Epidermal melanocyte (primary cell): ENCODE measurements around the gene LPCAT1.
"Not testable (repeated sequence)": the region's sequence is repeated elsewhere in the genome, so short reads cannot be mapped to it uniquely, and the experiment has no call there.

Experiments
- DNase-seq: peaks from one replicate; pipeline ENCODE4 v3.0.0; 2011; ENCODE audit warnings: low spot score; ENCODE audit not compliant: insufficient read length

The LPCAT1 gene

DNA sequence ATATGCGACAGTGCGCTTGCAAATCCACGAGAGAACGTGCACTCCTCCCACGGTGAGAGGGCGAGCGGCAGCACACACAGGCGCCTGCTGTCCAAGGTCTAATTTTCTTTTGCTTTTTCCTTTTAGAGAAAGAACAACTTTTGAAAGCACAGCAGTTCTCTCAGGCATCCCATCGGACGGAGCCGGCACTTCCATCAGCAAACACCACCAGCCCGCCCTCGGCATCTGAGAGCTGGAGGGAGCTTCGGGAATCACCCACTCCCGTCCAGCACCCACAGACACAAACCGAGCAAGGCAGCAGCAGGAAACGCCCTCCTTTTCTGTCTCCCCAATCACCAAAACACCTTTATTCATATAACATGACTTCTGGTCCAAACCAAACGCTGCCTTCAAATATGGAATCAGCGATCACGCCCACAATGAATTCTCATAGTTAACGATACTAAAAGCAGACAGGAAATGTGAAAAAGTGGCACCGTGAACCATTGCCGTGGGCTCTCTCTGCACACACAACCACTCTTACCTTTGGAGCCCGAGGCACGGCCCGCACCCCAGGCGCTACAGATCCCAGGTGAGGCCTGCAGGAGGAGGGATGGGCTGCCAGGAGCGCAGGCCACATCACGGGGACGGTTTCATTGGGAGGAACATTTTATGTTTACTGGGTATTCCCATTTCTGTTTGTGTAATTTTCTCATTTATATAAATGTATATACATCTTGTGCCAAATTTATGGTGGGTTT is 14.2 kb downstream of the LPCAT1 start:
- DNase-seq, result no peak

DNA sequence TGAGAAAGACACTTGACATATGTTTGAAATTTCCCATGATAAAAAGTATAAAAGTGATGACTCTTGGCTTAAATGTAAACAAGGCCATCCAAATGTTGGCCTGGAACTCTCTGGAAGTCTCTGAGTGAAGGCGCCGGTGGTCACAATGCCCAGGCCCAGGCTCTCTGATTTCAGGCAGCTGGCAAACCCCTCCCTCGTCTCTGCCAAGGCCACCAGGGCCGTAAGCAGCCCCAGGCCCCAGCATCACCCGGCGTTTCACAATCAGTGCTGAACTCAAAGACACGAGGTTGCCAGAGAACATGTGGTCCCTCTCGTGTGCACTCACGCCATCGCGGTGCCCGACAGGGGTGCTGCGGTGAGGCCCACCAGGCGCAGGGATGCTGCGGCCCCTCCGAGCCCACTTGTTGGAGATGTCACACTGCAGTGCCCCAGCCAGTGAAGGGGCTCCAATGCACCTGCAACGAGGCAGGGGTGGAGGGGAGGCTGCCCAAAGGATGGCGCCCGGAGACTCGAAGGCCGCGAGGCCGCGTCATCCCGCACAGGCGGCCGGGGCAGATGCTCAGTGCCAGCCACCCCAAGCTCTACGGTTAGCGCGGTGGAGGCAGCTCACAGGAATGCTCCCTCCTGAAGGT is 15.0 kb downstream of the LPCAT1 start:
- DNase-seq, result no peak

- no peak for DNase-seq
These were observed 15.7 kb downstream of the LPCAT1 start for GRCh38 chr5:1507961-1508658.

- no peak for DNase-seq
These were observed 16.3 kb downstream of the LPCAT1 start for GRCh38 chr5:1507457-1507856.

- DNase-seq, result no peak
These were observed 16.8 kb downstream of the LPCAT1 start for GRCh38 chr5:1507014-1507375.

DNA sequence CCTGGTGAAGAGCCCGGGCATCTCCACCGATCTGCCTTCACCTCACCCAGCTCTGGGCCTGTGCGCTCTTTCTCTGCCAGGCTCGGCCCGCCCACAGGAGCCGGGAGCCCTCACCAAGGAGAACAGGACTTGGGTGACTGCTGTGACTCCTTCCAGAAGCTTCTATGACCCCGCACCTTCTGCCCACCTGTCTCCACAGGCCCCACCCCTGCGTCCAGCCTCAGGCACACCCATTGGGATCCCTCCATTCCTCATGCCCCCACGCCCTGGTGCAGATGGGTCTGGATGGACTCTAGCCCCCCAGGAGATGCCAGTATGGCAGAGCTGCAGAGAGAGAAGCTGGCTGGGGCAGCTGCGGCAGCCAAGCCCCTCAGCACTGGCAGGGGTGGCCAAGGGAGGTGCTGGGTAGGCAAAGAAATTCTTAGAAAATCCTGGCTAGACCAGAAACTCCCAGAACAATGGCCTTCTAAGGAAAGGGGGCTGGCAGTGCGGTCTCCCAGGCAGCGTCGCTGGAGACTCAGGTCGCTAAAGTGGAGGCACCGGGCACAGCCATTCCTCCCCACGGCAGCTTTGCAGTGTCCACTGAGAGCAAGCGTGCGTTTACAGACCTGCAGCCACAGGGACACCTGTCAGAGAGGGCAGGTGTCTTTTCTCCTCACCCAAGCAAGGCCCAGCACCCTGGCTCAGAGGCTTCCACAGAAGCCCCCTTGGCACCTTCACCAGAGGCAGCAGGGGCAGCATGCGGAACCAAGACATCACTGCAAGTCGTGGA is 17.3 kb downstream of the LPCAT1 start:
- DNase-seq, result no peak

DNA sequence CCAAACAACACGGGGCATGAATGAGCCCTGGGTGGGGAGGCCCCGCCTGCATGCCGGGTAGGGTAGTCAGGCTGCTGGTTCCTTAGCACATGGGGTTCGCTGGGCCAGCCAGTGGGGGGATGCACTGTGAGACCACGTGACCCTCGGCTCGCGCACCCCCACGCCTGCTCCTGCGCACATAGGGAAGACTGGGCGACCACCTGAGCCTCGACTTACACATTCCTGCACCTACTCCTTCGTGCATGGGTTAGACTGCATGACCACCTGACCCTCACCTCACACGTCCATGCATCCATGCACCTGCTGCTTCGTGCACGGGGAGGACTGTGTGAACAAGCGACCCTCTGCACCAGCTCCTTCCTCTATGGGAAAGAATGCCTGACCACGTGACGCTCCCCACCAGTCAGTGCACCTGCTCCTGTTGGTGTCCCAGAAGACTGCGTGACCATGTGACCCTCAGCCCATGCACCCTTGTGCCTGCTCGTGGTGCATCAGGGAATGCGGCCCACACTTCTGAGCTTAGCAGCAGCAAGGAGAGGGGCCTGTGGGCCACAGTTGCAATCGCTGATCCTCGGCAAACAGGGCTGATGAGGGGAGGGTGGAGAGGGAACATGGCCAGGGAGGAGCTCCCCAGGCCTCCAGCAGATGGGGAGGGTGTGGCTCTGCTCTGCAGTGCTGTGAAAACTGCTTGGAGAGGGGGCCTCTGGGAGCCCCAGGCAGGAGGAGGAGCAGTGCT is 18.1 kb downstream of the LPCAT1 start:
- no peak for DNase-seq

DNA sequence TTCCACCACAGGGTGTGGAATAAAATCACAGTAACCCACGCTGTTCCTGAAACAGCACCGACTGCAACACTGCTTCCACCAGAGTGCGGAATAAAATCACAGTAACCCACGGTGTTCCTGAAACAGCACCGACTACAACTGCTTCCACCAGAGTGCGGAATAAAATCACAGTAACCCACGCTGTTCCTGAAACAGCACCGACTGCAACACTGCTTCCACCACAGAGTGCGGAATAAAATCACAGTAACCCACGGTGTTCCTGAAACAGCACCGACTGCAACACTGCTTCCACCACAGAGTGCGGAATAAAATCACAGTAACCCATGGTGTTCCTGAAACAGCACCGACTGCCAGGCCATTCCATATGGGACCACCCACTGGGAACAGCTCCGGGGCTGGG is 18.7 kb downstream of the LPCAT1 start:
- DNase-seq, result not testable (repeated sequence)

- no peak for DNase-seq
These were observed 19.1 kb downstream of the LPCAT1 start for GRCh38 chr5:1504617-1505016.

- no peak for DNase-seq
These were observed 19.6 kb downstream of the LPCAT1 start for GRCh38 chr5:1504069-1504595.

DNA sequence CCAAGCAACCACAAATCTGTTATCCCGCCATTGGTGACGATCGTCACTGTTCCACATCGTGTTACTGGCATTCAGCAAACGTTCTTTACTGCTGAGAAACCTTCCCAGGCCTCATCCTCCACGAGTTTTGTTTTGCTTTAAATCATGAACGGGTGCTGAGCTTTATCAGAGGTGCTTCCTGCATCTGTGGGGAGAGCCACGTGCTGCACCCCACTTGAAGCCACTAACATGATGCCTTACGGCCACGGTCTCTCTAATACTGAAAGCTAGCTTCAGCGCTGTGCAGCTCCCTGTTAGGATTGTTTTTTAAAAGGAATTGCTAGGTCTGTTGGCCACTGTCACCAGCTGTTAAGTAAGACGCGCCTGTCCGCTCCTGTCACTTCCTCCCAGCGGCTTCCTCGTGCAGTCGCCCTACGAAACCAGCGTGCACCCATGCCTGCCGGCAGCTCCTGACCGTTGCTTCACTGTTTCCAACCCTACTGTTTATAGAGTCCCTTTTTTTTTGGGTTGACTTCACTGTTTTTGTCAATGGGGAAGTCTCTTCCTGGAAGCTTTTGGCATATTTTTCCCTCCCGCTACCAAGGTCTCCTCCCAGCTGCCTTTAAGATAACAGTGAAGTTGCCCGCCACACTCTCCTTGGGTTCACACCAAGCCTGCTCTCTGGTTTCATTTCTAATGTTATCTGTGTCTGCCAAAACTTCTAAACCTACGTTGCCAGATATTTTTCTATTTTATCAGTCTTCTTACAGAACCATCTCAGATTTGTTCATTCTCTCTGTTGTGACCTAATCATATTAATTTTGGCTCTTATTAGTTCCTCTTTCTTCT is 20.3 kb downstream of the LPCAT1 start:
- DNase-seq, result no peak

DNA sequence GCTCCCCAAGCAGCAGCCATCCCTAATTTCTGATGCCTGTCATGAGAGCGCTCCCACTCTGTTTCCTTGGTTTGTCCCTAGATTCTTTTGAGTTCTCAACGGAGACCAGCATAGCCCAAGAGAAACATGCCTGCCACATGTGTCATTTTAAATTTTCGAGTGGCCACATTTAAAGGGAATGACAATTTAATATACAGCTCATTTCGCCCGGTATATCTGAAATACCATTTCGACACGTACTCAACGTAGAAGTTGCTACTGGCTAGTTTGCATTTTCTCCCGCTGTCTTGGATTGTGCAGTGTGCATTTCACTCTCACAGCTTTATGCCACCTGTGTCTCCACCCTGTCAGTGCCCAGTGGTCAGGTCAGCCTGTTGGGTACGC is 21.0 kb downstream of the LPCAT1 start:
- DNase-seq, result no peak

- no peak for DNase-seq
These were observed 21.6 kb downstream of the LPCAT1 start for GRCh38 chr5:1502046-1502736.

DNA sequence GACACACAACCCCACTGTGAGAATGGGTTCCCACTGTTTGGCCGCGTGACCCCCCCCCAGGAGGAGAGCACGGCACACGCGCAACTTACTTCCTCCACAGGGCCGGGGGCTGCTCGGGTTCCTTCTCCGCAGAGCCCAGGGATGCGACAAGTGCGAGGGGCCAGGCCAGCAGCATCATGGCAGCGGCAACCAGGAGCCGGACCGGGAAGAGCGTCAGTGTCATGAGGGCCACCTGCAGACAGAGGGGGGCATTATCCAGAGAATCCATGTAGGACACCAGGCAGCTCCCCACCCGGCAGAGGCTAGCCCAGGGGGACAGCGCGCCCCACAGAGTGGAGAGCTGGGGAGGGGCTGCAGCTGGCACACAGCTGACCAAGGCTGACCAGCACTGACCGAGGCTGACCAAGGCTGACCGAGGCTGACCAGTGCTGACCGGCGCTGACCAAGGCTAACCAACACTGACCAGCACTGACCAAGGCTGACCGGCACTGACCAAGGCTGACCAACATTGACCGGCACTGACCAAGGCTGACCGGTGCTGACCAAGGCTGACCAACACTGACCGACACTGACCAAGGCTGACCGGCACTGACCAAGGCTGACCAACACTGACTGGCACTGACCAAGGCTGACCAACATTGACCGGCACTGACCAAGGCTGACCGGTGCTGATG is 22.3 kb downstream of the LPCAT1 start:
- no peak for DNase-seq

DNA sequence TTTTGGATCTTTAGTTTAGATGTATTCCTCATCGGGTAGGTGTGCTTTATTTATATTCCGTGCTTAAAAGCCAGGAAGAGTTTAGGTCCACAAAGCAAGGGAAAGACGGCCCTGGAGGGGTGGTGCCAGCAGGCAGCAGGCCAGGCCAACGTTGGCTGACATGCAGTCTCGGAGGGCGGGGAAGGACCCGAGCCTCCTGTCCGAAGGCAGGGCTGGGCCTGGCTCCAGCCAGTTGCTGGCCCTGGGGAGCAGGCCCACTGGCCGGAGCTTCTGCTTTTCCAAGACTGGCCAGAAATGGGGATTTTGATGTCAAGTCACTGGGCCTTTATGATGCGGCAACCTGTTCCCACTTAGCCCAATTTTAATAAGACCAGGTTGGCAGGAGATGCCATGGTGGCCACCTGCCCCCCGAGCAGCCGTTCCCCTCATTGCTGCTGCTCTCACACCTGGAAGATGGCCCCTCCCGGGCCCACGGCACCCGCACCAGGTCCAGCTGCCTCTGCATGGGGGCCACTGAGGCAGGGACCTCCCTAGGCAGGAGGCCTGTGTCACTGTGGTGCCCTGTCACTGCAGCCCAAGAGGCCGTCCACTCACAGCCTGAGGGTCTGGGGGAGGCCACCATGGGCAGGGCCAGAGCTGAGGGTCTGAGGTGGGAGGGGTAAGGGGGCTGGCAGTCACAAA is 23.2 kb downstream of the LPCAT1 start:
- DNase-seq, result no peak

DNA sequence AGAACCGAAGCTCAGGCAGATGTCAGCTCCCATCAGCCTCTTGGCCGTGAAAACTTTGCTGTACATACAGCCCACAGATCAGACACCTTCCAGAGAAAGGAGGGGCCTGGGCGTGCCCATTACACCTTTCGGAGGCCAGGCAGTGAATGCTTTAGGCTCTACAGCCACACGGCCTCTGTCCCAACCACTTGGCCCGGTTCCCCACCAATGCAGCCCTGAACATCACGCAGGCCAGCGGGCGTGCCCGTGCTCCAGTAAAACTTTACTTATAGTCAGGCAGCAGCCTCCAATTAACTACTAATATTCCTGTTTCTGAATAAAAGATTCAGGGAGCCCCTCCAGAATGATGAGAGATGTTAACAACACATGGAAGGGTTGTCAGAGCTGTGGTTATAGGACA is 23.9 kb downstream of the LPCAT1 start:
- DNase-seq, result no peak

- peak; percentile 58 for DNase-seq
These were observed 24.9 kb downstream of the LPCAT1 start for GRCh38 chr5:1498623-1499416.
